HG03460 (cell line): ENCODE measurements around the gene TFDP2.
"Not testable (repeated sequence)": the region's sequence is repeated elsewhere in the genome, so short reads cannot be mapped to it uniquely, and the experiment has no call there.

Experiments used
- ATAC-seq: cut with Tn5 transposase; IDR thresholded peaks from one replicate; pipeline ENCODE4 v1.9.1; 2021; ENCODE audit not compliant: unreplicated experiment

TFDP2 gene

GRCh38 chr3:142022381-142022780 is 127.0 kb downstream of the TFDP2 start:
- peak; percentile 69 for ATAC-seq

DNA sequence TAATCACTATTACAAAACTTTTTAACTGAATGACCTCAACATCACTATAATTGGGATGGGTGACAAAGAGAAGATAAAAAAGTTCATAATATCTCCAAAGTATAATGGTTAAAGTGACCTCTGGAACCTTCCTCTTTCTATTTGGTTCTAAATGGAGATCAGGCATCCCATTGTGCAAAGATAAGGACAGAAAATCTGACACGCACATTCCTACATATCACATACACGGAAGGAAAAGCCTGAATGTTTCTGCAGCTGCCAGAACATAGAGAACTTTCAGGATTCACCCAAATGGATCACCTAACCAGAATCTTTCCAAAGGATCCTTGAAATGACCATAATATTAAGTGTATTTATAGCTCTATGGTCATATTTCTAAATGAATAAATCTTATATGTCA is 128.2 kb downstream of the TFDP2 start:
- no peak for ATAC-seq

DNA sequence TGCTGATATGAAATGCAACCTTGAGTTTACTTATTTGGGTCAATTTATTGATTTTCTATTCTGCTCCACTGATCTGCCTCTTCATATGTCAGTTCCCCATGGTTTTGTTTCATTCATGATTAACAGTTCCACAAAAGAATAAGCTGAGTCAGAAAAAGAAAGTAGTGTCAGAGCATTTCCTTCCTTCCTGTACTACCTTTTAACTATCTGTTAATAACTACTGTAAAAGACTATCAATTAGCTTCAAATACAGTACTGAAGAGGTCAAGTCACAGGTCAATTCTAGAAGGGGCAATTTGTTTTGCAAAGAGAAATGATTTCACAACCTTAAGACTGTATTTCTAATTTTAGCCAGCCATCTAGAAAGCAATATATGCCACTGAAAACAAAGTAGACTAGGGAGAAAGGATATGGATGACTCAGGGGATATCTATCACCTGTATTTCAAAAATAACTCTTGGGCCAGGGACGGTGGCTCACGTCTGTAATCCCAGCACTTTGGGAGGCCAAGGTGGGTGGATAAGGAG is 129.5 kb downstream of the TFDP2 start:
- ATAC-seq, result peak; percentile 86

- no peak for ATAC-seq
Observed at GRCh38 chr3:142013993-142014392, 135.4 kb downstream of the TFDP2 start.

GRCh38 chr3:142013326-142013980 is 135.9 kb downstream of the TFDP2 start:
- ATAC-seq, result no peak

DNA sequence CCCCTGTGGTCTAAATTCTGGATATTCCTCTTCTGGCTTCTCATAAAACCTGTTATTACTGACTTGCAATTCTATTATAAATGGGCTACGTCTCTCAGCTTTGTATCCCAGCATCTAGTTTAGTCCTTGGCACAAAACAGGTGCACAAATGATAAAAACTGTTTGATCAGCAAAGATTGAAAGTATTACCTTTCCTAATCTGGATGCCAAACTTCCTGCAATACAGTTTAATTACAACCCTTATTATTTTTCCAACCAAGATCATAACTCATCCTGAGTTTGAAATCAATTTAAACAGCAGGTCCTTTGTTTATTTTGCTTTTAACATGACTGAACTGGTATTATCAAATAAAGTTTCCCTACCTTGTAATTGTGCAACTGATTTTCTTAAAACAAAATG is 140.3 kb downstream of the TFDP2 start:
- no peak for ATAC-seq

- ATAC-seq, result no peak
Observed at GRCh38 chr3:142007710-142008399, 141.5 kb downstream of the TFDP2 start.

DNA sequence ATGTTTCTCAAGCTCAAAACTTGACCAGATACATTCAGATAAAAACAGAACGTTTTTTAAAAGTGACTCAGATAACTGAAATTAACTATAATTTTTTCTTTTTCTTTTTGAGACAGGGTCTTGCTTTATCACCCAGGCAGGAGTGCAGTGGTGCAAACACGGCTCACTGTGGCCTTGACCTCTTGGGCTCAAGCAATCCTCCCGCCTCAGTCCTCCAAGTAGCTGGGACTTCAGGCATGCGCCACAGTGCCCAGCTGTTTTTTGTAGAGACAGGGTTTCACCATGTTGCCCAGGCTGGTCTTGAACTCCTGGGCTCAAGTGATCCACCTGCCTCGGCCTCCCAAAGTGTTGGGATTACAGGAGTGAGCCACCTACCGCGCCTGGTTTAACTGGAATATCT is 144.4 kb downstream of the TFDP2 start:
- ATAC-seq, result not testable (repeated sequence)

DNA sequence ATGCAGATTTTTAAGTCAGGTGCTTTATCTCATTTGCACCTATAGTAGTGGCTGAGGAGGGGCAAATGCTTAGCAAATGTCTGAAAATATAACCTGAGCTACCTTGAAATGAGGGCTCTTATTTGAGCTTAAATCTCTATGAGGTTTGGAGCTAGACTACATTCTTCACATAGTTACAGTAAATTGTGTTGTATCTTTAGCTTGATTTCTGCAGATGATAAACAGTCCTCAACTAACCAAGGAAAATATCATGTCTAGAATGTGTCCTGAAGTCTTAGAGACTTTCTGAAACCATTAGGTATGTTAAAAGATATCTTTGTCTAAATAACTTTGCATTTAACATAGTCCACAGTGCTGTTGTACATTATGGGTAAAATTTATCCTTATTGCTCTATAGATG is 145.3 kb downstream of the TFDP2 start:
- no peak for ATAC-seq

DNA sequence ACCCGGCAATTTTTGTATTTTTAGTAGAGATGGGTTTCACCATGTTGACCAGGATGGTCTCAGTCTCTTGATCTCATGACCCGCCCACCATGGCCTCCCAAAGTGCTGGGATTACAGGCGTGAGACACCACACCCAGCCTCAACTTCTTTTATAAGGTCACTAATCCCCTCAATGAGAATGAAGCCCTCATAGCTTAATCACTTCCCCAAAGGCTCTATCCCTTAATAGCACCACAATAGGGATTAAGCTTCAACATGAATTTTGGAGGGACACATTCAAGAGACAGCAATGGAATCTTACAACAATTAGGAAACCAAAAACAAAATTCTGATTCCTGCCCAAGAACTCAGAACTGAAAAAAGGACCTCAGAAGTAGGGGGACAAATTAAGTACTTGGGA is 146.1 kb downstream of the TFDP2 start:
- ATAC-seq, result no peak

DNA sequence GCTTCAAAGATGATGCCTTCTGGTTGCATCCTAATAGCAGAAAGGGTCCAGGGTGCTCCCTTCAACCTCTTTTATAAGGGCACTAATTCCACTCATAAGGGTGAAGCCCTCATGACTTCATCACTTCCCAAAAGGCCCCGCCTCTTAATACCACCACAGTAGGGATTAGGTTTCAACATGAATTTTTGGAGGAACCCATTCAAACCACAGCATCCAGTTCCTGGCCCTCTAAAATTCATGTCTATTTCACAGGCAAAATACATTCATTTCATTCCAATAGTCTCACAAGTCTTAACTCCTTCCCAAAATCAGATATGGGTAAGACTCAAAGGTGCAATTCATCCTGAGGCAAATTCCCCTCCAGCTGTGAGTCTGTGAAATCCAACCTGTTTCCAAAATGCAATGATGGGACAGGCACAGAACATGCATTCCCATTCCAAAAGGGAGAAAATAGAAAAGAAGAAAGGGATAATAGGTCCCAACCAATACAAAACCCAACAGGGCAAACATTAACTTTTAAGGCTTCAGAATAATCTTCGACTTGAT is 148.9 kb downstream of the TFDP2 start:
- ATAC-seq, result no peak

DNA sequence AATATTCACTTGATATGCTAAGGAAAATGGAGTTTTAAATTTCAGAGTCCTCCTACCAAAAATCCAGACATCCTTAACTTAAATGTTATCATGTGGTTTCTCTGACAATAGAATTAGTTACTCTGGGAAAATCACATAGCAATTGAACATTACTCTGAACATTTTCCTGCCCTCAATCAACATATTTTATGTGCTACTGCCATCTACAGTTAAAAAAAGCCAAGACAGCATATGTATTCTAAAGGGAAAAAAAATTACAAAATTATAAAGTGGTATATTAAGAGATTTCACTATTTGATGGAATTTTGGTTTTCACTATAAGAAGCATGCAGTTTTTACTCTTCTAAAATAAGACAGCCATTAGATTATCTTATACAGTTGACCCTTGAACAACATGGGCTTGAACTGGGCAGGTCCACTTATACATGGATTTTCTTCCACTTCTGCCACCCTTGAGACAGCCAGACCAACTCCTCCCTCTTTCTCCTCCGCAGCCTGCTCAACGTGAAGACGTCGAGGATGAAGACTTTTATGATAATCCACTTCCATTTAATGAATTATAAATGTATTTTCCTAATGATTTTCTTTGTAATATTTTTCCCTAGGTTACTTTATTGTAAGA is 150.6 kb downstream of the TFDP2 start:
- no peak for ATAC-seq

DNA sequence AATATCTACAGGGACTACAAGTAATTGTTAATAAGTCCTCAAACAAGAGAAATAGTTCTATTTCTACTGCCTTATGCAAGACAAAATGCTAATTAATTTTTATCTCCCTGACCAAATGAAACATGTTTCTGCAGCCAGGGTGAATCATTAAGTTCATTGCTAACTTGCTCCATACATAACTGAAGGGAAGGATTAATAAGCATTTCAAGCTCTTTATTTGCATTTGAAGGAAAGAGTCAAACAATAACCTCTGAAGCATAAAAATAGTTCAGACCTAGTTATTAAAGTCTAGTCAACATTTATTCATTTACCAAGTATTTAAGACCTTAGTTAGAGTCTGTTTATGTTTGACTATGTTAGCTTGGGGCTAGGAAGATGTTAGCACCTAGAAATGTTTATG is 152.9 kb downstream of the TFDP2 start:
- peak; percentile 53 for ATAC-seq

- ATAC-seq, result no peak
Observed at GRCh38 chr3:141994856-141995255, 154.5 kb downstream of the TFDP2 start.

- no peak for ATAC-seq
Observed at GRCh38 chr3:141992512-141992911, 156.8 kb downstream of the TFDP2 start.

DNA sequence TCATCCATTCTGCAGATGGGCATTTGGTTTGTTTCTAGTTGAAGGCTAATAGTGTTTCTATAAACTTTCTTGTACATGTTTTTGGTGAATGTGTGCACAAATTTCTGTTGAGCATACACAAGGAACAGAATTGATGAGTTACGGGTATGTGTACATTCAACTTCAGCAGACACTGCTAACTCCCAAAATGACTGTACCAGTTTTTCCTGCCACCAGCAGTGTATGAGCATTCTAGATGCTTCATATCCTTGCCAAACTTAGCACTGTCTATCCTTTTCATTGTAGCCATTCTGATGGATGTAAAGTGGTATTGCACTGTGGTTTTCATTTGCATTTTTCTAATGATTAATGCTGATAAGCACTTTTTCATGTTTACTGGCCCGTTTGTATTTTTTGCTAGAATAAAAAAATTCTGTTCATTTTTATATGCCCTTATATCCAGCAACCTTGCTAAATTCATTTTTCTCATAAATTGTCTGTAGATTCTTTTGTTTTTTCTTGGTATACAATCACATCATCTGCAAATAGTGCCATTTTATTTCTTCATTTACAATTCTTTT is 162.7 kb downstream of the TFDP2 start:
- ATAC-seq, result no peak

GRCh38 chr3:141981084-141981483 is 168.3 kb downstream of the TFDP2 start:
- no peak for ATAC-seq

DNA sequence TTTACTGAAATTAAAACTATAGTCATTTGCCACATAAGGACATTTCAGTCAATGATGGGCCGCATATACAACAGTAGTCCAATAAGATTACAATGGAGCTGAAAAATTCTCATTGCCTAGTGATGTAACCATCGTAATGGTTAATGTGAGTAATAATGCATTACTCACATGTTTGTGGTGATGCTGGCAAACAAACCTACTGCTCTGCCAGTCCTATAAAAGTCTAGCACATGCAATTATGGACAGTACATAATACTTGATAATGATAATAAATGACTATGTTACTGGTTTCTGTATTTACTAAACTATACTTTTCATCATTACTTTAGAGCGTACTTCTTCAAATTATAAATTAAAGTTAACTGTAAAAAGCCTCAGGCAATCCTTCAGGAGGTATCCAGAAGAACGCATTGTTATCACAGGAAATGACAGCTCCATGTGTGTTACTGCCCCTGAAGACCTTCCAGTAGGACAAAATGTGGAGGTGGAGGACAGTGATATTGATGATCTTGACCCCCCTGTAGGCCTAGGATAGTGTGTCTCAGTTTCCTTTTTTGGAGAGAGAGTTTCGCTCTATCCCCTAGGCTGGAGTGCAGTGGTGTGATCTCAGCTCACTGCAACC is 170.2 kb downstream of the TFDP2 start:
- no peak for ATAC-seq

DNA sequence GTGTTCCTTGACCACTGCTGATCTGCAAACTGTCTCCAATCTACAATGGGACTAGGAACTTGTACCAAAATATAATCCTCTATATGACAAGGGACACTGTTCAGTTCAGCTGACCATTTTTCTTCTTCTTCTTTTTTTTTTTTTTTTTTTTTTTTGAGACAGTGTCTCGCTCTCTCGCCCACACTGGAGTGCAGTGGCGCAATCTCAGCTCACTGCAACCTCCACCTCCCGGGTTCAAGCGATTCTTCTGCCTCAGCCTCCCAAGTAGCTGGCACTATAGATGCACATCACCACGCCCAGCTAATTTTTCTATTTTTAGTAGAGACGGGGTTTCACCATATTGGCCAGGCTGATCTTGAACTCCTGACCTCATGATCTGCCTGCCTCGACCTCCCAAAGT is 174.6 kb downstream of the TFDP2 start:
- ATAC-seq, result not testable (repeated sequence)

GRCh38 chr3:141972399-141972798 is 176.9 kb downstream of the TFDP2 start:
- no peak for ATAC-seq

DNA sequence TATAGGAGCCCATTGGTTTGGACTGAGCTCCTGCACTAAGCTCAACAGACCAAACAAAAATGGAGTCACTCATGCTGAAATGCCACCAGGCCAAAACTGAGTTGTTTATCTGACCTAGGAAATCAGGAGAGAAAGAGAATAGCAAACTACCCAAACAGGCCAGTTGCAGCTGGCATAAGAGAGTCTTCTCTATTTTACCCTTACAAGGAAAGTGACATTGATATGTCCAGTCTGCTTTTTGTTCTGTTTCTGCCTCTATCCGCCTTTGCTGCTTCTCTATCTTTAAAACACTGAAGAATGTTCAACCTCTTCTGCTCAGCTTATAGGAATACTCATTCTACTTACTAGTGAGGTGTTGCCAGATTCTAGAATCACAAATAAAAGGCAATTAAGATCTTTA is 177.8 kb downstream of the TFDP2 start:
- no peak for ATAC-seq
